Suprapubic skin (tissue), 4 donors: ENCODE measurements around the gene SPATA31E1. TPM values are rescaled to one million over a fixed set of nuclear protein-coding genes. Genes with fewer than 3 reads are reported as not detected.

ENCODE experiments used
- DNase-seq, 2 donors: peaks; one replicate each; pipeline ENCODE4 v3.0.0-alpha.2; 2019; ENCODE audit warnings: low spot score in 2 of 2
- H3K27ac ChIP-seq: fragments of 200-600 bp; sonication (generic); one replicate; pipeline ENCODE4 v1.5.1; 2019
- H3K27me3 ChIP-seq: fragments of 200-600 bp; sonication (generic); one replicate; pipeline ENCODE4 v1.5.1; 2019
- H3K36me3 ChIP-seq: fragments of 200-600 bp; sonication (generic); one replicate; pipeline ENCODE4 v1.5.1; 2019
- H3K4me1 ChIP-seq: fragments of 200-600 bp; sonication (generic); one replicate; pipeline ENCODE4 v1.5.1; 2019
- H3K4me3 ChIP-seq: fragments of 200-600 bp; sonication (generic); one replicate; pipeline ENCODE4 v1.5.1; 2019; ENCODE audit warnings: mild to moderate bottlenecking
- H3K9me3 ChIP-seq: fragments of 200-600 bp; sonication (generic); one replicate; pipeline ENCODE4 v1.5.1; 2019
- CTCF ChIP-seq, 2 donors: fragments of 200-600 bp in 1 of 2; fragments of 450-650 bp in 1 of 2; sonication (generic) in 1 of 2; IDR thresholded peaks; one replicate each; pipeline ENCODE4 v1.5.1; 2016 to 2019; ENCODE audit warnings: antibody characterized with exemption in 2 of 2, mild to moderate bottlenecking in 1 of 2, moderate library complexity in 1 of 2
- EP300 ChIP-seq: sonication (generic); formaldehyde crosslinking; IDR thresholded peaks from one replicate; pipeline ENCODE4 v1.6.1; 2017; ENCODE audit warnings: antibody characterized with exemption
- POLR2A ChIP-seq, 2 donors: fragments of 450-650 bp; IDR thresholded peaks; one replicate each; pipeline ENCODE4 v1.6.1; 2017; ENCODE audit warnings: antibody characterized with exemption in 2 of 2, mild to moderate bottlenecking in 2 of 2, moderate library complexity in 2 of 2
- POLR2AphosphoS5 ChIP-seq, 3 donors: sonication (generic); formaldehyde crosslinking; IDR thresholded peaks; one replicate each; pipeline ENCODE4 v1.6.1; 2017; ENCODE audit warnings: antibody characterized with exemption in 3 of 3
- WGBS: methylation state at CpG from one replicate; pipeline ENCODE4 v1.1.5; 2018; 5-methylcytosine and 5-hydroxymethylcytosine counted together
- total RNA-seq, 4 donors: library from RNA; depleted of rRNA; stranded (reverse); fragments of >200 nt; gene quantifications; one replicate each; pipeline ENCODE4 v1.1.0, GENCODE V29; 2016

SPATA31E1 gene
- total RNA-seq, 4 donors from 2014 or later = not detected

- Histone ChIP-seq H3K27ac (no peak overlapping the region), H3K9me3 (no peaks in the 10 kb centered on the region), H3K4me1 (no peaks in the 10 kb centered on the region), H3K4me3 (no peak overlapping the region), H3K36me3 (no peaks in the 10 kb centered on the region), H3K27me3 (no peaks in the 10 kb centered on the region)
- TF ChIP-seq POLR2AphosphoS5 (IDR thresholded peaks at IDR 0.05) (no peak), EP300 (no peak), CTCF (IDR thresholded peaks at IDR 0.05) (no peak), POLR2A (IDR thresholded peaks at IDR 0.05) (no peak)
- WGBS = 82% methylated on average over 3 of the region's 3 CpGs
- no peak for DNase-seq
Measured at GRCh38 chr9:87868635-87869034, 14.0 kb upstream of the SPATA31E1 start.

- TF ChIP-seq EP300 = no peak
- TF ChIP-seq POLR2A (IDR thresholded peaks at IDR 0.05) = no peak
- no peak for TF ChIP-seq POLR2AphosphoS5 (IDR thresholded peaks at IDR 0.05)
- TF ChIP-seq CTCF (IDR thresholded peaks at IDR 0.05) = no peak
Measured at GRCh38 chr9:87869082-87869481, 13.6 kb upstream of the SPATA31E1 start.

GRCh38 chr9:87871425-87872078 lies 11.1 kb upstream of the SPATA31E1 start:
- 69% methylated on average over 7 of the region's 7 CpGs for WGBS
- TF ChIP-seq EP300 (no peak), POLR2AphosphoS5 (IDR thresholded peaks at IDR 0.05) (no peak), POLR2A (IDR thresholded peaks at IDR 0.05) (no peak), CTCF (IDR thresholded peaks at IDR 0.05) (no peak)
- H3K27ac ChIP-seq = no peak overlapping the region

More at GRCh38 chr9:87869082-87869481, 13.6 kb upstream of the SPATA31E1 start:
- no peaks in the 10 kb centered on the region for H3K4me1 ChIP-seq
- no peaks in the 10 kb centered on the region for H3K9me3 ChIP-seq
- H3K27me3 ChIP-seq = no peaks in the 10 kb centered on the region
- 89% methylated on average over 11 of the region's 11 CpGs for WGBS
- no peak overlapping the region for H3K4me3 ChIP-seq
- H3K27ac ChIP-seq = no peak overlapping the region
- DNase-seq = no peak
- H3K36me3 ChIP-seq = no peaks in the 10 kb centered on the region

GRCh38 chr9:87872079-87872624 lies 10.5 kb upstream of the SPATA31E1 start:
- Histone ChIP-seq H3K4me3 (no peak overlapping the region), H3K4me1 (no peaks in the 10 kb centered on the region), H3K27ac (no peak overlapping the region), H3K27me3 (peaks cover 6% of the 10 kb centered on the region), H3K9me3 (no peaks in the 10 kb centered on the region), H3K36me3 (no peaks in the 10 kb centered on the region)
- WGBS = 46% methylated on average over 2 of the region's 8 CpGs
- TF ChIP-seq POLR2A (IDR thresholded peaks at IDR 0.05) (no peak), CTCF (IDR thresholded peaks at IDR 0.05) (no peak), POLR2AphosphoS5 (IDR thresholded peaks at IDR 0.05) (no peak), EP300 (no peak)
- peak in 1 of 2 donors; percentile 65 for DNase-seq

More at GRCh38 chr9:87871425-87872078, 11.1 kb upstream of the SPATA31E1 start:
- no peaks in the 10 kb centered on the region for H3K9me3 ChIP-seq
- no peaks in the 10 kb centered on the region for H3K4me1 ChIP-seq
- no peak overlapping the region for H3K4me3 ChIP-seq
- no peaks in the 10 kb centered on the region for H3K36me3 ChIP-seq
- no peak for DNase-seq
- peaks cover 3% of the 10 kb centered on the region for H3K27me3 ChIP-seq

- no peak for DNase-seq
- no peaks in the 10 kb centered on the region for H3K9me3 ChIP-seq
- H3K36me3 ChIP-seq = no peaks in the 10 kb centered on the region
- WGBS = 94% methylated on average over 5 of the region's 5 CpGs
- no peak overlapping the region for H3K27ac ChIP-seq
- peaks cover 6% of the 10 kb centered on the region for H3K27me3 ChIP-seq
- H3K4me3 ChIP-seq = no peak overlapping the region
- TF ChIP-seq POLR2A (IDR thresholded peaks at IDR 0.05) (no peak), CTCF (IDR thresholded peaks at IDR 0.05) (no peak), EP300 (no peak), POLR2AphosphoS5 (IDR thresholded peaks at IDR 0.05) (no peak)
- H3K4me1 ChIP-seq = no peaks in the 10 kb centered on the region
Measured at GRCh38 chr9:87873607-87874303, 8.9 kb upstream of the SPATA31E1 start.
